Measurements from ENCODE around the gene FOXQ1.

GRCh38 chr6:1363729-1364572 lies 52.1 kb downstream of the FOXQ1 start:
- TF ChIP-seq EZH2 (IDR thresholded peaks at IDR 0.05; ENCODE audit: insufficient read depth, low read length) (no peak), CTCF (IDR thresholded peaks at IDR 0.05; ENCODE audit: insufficient read depth, low read depth, low read length) (peak; percentile 9)
